HG03064 (cell line): ENCODE data around the gene BID.
"Not testable (repeated sequence)": the region's sequence is repeated elsewhere in the genome, so short reads cannot be mapped to it uniquely, and the experiment has no call there.

ENCODE experiments used
- ATAC-seq: cut with Tn5 transposase; IDR thresholded peaks from one replicate; pipeline ENCODE4 v1.9.1; 2021; ENCODE audit warnings: low read depth; ENCODE audit not compliant: unreplicated experiment

The BID gene

DNA sequence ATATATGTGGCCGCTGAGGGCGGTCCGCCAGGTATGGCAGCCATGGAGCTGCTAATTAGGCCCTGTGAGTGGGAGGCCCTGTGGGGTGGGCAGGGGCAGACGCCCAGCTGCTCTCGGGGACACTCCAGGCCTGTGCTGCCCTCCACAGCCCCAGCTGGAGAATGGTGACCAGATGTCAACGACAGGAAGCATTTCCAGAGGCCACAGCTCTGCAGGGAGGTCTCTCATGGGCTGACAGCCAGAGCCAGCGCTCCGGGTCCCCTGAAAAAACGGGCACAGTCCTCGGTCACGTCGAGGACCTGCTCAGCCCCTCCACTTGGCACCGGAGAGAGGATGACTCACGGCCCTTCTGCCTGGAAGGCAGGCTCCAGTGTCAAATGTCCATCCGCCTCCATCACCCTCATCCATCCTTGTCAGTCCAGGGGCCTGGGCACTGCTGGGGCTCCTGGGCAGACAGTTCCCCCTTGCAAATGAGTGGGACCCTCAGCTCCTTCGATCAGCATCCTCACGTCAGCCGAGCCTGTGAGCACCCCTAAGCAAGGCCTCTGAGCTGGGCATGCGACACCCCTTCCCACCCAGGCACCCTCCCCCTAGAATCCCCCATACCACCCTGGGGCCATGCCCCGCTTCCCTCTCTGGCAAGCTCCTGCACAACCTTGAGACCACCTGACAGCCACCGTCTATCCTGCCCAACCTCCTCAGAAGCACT, 1.9 kb downstream of the BID start:
- ATAC-seq: no peak

DNA sequence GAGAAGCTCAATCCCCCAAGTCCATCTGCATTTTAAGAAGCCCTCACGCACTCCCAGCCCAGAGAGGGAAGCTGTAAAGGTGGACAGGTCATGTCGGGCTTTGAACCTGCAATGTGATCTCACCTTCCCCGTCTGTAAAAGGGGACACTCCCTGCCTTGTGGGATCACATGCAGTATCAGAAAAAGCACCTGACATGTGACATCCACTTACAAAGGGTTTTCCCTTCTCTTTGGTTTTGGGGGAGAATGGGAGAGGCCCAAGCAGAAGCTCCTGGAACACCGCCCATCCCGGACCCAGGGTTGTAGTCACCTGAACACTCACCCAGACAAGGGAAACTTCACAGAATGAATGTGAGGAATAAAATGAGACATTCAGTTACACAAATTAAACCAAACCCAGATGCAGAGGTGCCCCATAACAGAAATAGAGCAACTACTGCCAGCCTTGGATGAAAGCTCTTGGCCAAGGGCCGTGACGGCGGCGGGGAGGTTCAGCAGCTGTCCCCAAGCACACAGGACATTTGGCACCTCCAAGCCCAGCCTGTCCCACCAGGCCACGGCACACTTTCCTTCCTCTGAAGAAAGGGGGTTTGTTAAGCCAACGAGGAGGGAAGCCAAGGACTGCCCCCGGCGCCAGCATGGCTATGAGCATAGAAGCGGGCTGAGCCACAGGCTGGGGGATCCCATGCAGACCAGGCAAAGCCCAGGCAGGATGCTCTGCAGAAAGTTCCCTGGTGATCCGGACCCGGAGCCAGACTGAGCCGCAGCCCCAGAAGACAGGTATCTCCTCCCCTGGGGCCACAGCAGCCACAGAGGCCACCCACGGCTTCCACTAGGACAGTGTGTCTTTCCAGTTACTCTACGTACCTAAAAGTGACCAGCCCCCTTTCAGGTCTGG, 3.8 kb downstream of the BID start:
- ATAC-seq: no peak

DNA sequence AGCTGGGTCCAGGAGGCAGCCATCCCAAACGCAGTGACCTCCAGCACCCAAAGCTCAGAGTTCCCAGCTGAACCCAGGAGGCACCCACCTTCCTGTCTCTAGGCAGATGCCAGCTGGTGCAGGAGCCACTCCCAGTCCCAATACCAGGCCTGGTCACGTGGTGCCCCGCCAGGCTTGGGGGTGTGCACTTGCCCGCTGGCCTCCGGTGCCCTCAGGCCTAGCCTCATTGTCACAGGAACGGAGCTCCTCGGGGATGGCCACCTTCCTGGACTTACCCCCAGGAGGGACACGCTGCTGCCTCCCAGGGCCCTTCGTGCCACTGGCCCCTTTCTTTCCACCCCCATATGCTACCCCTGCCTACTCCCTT, 4.6 kb downstream of the BID start:
- ATAC-seq: no peak

DNA sequence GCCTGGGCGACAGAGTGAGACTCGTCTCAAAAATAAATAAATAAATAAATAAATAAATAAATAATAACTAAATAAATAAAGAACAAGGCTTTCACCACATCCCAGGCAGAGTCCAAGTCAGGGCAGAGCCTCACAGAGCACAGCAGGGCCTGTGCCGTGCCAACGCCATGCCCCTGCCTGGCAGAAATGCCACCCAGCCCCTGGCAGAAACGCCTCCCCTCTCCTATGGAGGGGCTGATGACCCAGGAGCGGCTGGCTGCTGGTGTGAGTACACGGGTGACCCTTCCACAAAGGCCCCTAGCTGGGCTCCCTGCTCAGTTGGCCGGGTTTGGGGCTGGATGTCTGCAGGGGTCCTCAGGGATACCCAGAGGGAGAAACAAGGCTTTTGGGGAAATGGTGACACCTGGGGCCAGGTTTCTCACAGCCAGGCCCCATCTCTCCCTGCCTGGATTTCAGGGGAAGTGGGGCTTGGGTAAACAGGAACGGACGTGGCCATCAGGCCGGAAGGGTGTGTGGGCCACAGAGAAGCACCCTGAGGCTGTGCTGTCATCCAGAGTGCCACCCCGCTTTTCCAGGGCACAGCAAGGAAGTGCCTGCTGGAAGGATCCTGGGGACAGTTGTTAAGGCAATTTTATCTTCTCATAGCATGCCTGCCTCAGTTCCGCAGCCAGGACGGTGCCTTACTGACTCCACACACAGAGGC, 5.1 kb downstream of the BID start:
- ATAC-seq: no peak

DNA sequence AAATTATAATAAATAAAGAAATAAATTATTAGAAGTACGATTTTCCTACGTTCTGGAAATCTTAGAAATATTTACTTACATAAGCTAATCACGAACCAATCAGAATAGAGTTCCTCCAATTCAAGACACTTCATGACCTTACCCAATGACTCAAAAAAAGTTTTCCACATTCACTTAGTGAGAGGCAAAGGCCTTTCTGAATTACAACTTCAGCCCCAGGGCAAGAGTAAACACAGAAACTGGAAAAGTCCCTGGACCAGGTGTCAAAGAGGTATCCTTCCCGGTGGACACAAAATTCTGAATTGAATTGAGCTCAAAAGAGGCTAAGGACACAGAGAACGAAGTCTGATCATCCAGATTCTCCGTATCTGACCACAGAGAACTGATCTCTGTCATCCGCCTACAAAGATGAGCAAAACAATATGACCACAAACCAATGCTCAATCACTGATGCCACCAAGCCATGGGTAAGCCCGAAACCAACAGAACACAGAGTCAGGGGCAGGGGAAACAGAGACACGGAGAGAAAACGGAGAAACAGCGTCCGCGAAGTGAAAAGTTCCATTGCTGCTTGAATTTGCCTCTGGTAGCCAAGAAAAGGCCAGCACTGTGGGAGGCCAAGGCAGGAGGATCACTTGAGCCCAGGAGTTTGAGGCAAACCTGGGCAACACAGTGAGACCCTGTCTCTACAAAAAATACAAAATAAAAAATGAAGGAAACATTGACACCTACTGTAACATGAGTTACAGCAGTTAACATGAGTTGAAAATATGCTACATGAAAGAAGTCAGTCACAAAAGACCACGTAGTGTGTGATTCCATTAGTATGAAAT, 6.8 kb downstream of the BID start:
- ATAC-seq: peak; percentile 63

DNA sequence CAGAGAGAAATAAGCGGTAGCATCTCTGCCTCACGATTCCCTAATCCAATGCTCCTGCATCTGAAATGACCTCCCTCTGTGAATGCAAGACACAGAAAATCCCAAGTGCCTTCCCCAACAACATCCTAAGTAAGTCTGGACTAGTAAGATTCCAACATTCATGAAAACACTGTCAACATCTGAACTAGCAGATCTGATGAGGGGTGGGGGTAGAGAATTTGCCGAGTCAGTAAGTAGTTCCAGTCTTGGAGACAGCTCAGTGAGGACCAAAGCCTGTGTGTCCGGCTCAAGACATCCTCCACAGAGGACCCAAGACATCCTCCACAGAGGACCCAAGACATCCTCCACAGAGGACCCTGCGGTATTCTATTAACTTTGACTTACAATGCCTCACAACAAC, 9.4 kb downstream of the BID start:
- ATAC-seq: not testable (repeated sequence)

DNA sequence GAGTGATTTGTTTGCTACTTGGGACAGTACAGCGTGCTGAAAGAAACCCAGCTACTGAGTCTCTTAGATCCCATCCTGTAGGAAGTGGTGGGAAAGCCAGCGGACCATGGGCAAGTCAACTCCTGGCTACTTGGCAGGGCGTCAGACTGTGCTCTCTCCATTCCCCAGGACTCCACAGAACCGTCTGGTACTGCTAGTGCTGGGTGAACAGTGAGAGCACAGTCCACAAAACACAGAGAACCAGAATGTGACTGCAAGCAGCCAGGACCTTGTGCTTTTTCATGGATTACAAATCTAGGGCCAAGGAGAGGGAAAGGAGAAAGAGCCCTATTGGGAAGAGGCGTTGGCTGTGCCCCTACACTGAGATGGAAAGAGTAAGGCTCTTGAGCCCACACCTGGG, 10.2 kb downstream of the BID start:
- no peak for ATAC-seq

DNA sequence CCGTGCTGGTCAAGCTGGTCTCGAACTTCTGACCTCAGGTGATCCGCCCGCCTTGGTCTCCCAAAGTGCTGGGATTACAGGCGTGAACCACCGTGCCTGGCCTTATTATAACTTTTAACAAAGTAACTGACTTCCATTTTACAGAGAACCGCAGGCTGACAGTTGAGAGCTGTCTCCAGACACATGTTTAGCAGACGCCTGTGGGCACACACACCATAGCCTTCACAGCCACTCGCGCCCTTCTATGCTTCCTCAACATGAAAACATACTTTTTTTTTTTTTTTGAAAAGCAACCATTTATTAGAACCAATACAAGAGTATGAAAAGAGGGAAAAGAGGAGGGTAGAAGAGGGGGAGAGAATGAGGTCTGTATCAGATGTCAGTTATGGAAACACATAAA, 10.8 kb downstream of the BID start:
- not testable (repeated sequence) for ATAC-seq

DNA sequence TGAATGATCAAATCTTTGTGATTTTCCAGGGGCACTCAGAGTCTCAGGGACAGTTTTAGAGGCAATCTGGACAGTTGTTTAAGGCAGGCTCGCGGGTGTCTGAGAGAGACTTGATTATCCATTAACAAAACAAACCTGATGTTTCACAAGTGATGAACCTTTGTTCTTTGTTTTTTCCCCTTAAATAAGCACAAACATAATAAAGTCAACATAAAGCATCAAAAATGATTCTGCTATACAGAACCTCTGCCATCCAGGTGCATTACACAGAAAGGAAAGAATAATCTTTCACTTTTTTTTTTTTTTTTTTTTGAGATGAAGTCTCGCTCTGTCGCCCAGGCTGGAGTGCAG, 13.2 kb downstream of the BID start:
- no peak for ATAC-seq

DNA sequence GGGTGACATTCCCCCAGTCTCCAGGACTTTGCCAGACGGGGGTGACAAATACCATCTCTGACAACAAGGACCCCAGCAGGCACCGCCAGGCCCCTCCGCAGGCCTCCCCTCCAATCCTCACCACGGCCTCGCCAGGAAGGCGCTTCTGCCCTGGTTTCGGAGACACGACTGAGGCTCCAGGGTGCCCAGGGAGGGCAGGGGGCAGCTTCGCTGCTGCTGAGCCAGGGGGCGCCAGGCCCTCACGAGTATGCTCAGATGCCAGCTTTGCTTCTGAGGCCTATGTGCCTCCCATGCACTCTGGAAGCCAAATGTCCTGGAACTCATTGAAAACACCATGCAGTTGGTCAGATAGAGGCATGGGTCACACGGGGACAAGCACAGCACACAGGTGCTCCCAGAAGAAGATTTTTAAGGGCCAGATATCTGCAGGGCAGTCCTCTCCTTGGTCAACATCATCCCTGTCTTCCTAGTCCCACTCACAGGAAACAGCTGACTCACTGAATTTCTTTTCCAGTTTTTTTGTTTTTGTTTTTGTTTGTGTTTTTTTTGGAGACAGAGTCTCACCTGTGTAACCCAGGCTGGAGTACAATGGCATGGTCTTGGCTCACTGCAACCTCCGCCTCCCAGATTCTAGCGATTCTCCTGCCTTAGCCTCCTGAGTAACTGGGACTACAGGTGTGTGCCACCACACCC, 19.9 kb downstream of the BID start:
- ATAC-seq: no peak

DNA sequence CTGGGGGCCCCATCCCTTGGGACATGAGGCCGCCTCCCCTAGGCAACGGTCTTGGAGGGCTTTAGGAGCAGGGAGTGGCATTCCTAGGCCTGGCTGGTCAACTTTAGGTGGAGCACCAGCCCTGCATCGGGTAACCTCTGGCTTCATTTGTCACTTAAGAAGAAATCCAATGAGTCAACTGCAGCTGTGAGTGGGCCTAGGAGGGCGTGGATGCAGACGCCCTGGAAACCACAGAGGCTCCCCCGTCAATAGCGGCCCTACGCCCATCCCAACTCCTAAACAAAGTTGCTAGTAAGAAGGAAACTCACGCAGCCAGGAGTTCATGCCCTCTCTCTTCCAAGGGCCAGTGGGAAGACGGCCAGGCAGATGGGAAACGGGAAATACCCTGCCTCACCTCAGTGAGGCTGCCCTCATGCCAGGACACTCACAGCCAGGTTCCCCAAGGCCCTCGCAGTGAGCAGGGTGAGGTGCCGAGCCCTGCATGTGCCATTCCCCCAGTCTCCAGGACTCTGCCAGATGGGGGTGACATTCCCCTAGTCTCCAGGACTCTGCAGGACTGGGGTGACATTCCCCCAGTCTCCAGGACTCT, 20.8 kb downstream of the BID start:
- no peak for ATAC-seq

DNA sequence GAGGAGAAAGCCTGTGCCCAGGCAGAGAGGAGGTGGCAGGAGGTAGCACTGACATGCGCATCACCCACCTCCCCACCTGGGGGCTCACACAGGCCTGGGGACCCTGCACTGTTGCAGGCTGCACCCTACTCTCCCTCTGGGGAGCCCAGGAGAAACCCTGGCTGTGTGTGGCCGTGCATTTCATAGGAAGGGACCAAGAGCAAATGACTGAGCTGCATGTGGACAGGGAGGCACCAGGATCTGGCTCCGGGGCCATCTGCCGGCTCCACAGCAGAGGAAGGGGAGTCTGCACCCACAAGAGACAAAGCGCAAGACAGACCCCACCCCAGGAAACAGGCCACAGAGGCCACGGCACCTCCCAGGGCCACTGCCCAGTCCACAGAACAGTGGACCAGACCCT, 22.7 kb downstream of the BID start:
- no peak for ATAC-seq

DNA sequence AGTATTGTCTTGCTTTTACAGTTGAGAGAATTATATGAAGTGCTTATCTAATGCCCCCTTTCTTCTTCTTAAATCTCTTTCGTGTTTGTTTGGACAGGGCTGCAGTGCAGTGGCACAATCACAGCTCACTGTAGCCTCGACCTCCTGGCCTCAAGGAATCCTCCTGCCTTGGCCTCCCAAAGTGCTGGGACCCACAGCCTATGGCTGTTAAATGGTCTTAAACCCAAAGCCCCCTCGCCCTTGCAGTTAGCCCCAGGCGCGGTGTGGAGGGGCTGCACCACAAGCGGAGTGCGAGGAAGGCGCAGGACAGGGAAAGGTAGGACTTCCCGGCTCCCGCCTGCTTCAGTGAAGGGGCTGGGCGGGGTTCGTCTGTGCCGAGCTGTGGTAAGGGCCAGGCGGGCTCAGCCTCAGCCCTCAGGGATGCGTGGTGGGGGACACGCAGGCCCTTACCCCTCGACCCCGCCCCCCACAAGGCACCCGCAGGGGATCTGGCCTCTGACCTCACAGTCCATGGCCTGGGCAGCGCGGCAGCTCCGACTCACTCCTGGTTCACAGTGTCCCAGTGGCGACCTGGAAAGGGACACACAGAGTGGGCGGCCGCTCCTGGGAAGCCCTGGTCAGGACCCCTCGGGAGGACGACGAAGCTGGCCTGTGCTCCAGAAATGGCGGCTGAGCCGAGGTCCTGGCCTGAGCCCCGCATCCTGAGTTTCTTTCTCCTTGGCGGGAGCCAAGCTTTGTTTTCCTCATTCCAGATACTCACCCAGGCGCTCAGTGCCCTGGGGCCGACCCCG, 24.5 kb downstream of the BID start:
- no peak for ATAC-seq

DNA sequence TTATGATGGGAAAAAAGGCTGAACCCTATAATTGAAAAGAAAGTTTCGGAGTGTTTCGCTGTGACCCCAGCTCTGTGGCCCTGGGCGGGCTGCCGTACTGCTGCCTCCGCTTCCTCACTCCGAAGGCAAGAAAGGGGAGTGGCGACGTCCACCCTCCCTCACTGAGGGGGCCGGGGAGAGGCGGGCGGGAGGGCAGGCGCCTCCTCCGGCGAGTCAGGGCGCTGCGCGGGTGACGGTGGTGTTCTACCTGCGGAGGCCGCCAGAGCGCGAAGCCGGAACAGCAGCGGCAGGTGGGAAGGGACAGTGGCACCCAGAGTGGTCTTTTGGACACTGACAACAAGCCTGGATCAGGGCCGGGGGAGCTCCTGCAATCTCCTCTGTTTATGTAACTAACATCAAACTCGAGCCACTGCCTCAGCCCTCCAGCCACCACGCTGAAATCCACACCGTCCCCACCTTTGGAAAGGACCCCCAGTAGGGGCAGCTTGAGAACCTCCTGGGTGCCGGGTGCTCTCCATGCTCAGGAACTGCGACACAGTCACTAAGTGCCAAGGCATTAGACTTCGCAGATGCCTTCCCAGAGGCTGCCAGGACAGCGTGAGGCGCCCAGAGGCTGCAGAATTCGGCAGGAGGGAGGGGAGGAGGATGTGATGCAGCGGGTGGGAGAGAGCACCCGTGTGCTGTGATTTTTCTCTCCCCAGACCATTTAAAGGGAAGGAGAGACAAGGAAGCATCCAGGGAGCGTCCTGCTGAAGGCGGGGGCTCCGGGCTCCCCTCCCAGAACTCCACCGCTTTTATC, 25.5 kb downstream of the BID start:
- ATAC-seq: no peak

DNA sequence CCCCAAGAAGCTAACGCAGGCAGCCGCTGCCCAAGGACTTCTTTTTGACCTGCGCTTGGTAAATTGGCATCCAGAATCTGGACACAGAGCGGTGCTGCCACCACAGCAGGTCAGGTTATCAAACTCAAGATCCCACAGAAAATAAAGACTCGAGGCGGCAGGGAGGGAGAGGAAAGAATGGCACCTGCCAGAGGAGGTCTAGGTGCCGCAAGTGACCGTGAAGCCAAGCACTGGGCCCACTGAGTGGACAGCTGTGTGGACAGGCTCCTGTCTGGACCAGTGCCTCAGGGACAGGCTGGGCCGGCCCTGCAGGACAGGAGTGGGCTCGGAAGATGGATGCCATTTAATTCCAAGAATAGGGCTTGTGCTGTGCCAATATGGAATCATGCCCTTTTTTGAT, 27.4 kb downstream of the BID start:
- no peak for ATAC-seq

DNA sequence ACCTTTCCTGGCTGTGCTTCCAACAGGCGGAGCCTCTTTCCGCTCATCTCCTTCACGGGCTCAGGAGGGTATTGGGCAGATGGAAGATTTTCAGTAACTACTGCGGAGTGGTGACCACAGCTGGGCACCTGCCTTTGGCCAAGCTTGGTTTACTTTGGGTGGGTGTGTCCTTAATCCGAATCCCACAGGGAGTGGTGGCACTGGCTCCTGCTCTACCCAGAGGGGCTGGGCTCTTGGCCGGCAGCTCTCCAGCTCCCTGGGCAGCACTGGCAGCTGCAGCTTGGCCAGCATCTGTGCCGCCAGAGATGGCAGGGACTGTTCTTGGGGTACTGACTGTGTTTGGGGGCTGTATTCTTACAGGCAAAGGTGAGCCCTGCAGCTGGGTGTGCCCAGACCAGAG, 29.8 kb downstream of the BID start:
- no peak for ATAC-seq

DNA sequence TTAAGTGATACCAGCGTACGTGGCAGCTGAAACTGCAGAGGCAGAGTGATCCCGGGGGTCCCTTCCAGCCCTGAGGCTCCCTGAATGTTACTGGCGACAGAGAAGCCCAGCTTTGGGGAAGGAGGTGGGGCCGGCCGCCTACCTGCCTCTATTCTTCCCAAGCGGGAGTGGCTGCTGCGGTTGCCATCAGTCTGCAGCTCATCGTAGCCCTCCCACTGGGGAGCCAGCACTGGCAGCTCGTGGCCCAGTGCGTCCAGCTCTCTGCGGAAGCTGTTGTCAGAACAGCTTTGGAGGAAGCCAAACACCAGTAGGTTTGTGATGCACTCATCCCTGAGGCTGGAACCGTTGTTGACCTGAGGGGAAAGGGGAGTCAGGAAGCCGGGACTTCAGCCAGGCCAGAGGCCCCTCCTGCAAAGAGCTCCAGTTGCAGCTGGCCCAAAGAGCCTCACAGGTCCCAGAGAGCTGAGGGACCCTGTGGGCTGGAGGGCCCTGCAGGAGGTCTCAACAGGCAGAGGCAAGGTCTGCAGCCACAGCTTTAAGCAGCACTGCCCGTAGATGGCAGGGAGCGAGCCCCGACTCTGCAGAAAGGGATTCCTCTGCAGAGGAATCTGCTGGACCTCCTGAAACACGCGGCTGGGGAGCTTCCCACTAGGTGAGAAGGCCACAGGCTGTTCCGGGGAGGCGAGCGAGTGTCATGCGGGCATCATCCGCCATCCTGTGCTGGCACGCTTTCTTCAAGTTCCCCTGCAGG, 30.4 kb downstream of the BID start:
- no peak for ATAC-seq

DNA sequence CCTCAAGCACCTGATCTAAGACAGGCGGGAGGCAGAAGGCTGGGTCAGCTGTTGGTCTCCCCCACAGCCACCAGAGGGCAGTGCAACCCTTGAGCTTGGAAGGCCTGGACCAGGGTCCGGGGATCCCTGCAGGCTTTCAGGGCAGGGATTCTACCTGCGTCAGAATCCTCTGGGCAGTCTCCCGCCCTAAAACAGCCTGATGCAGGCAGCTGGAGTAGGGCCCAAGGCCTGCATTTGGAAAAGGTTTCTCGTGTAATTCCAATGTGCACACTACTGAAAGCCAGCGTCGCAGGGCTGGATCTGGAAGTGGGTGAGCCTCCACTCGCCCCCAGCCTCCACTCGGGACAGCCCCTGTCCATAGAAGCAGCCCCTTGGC, 31.8 kb downstream of the BID start:
- ATAC-seq: no peak
